HepG2 (cell line): ENCODE data around the gene ITIH3. TPM values are rescaled to one million over a fixed set of nuclear protein-coding genes. Genes with fewer than 3 reads are reported as not detected.

Experiments
- ARNTL ChIP-seq: sonication (generic); formaldehyde crosslinking; IDR thresholded peaks from 2 replicates; pipeline ENCODE4 v1.4.0; 2020; ENCODE audit warnings: mild to moderate bottlenecking, missing genetic modification reagents
- GLI4 ChIP-seq: sonication (generic); formaldehyde crosslinking; IDR thresholded peaks from 2 replicates; pipeline ENCODE4 v1.5.1; 2020; ENCODE audit warnings: missing genetic modification reagents, mild to moderate bottlenecking, moderate library complexity, borderline replicate concordance
- HDAC2 ChIP-seq: sonication (generic); formaldehyde crosslinking; IDR thresholded peaks from 2 replicates; pipeline ENCODE4 v1.4.0; 2020; ENCODE audit warnings: missing genetic modification reagents
- KDM4B ChIP-seq: sonication (generic); formaldehyde crosslinking; IDR thresholded peaks from 2 replicates; pipeline ENCODE4 v1.4.0; 2020; ENCODE audit warnings: missing genetic modification reagents
- MED13 ChIP-seq: sonication (generic); formaldehyde crosslinking; IDR thresholded peaks from 2 replicates; pipeline ENCODE4 v1.5.0; 2020; ENCODE audit warnings: missing genetic modification reagents
- MTA1 ChIP-seq: sonication (generic); formaldehyde crosslinking; IDR thresholded peaks from 2 replicates; pipeline ENCODE4 v1.4.0; 2020; ENCODE audit warnings: missing genetic modification reagents, mild to moderate bottlenecking, borderline replicate concordance
- MZF1 ChIP-seq: sonication (generic); formaldehyde crosslinking; IDR thresholded peaks from 2 replicates; pipeline ENCODE4 v1.8.1; 2023; ENCODE audit warnings: mild to moderate bottlenecking, missing genetic modification reagents, borderline replicate concordance
- SP5 ChIP-seq: IDR thresholded peaks from 2 replicates; pipeline ENCODE4 v1.6.1; 2016; ENCODE audit warnings: low read depth, borderline replicate concordance
- YEATS2 ChIP-seq: sonication (generic); formaldehyde crosslinking; IDR thresholded peaks from 2 replicates; pipeline ENCODE4 v1.4.0; 2020; ENCODE audit warnings: missing genetic modification reagents, borderline replicate concordance
- ZBTB38 ChIP-seq: sonication (generic); formaldehyde crosslinking; IDR thresholded peaks from 2 replicates; pipeline ENCODE4 v1.5.1; 2020; ENCODE audit warnings: mild to moderate bottlenecking, missing genetic modification reagents
- polyA plus RNA-seq, 8 experiments: library from polyadenylated mRNA; depleted of rRNA in 3 of 8; stranded (reverse) in 7 of 8; unstranded in 1 of 8; fragments of >200 nt; fragmentation: Illumina TruSeq in 4 of 8; extraction: Trizol in 4 of 8; gene quantifications; 2 replicates each; pipeline versions ENCODE4 v1.2.1 to v1.2.3, GENCODE V29; 2011 to 2016; ENCODE audit warnings: low read depth in 4 of 8, missing spikeins in 1 of 8, mixed read lengths in 1 of 8; ENCODE audit not compliant: insufficient read depth in 1 of 8
- total RNA-seq, 5 experiments: library from RNA; depleted of rRNA; stranded (reverse); fragments of >200 nt; fragmentation: Illumina TruSeq; extraction: Trizol; gene quantifications; 2 replicates each; pipeline ENCODE4 v1.2.3, GENCODE V29; 2016; ENCODE audit warnings: low read depth in 1 of 5
- TF ChIP-seq, protein P1 (sequence below): sonication (generic); formaldehyde crosslinking; IDR thresholded peaks from 2 replicates; pipeline ENCODE4 v1.5.1; 2020; ENCODE audit warnings: mild to moderate bottlenecking, missing genetic modification reagents, moderate library complexity
- TF ChIP-seq, protein P2 (sequence below): sonication (generic); formaldehyde crosslinking; conservative IDR thresholded peaks from 2 replicates; pipeline ENCODE4 v1.4.0; 2020; ENCODE audit warnings: missing genetic modification reagents
- TF ChIP-seq, protein P3 (sequence below): sonication (generic); formaldehyde crosslinking; IDR thresholded peaks from 2 replicates; pipeline ENCODE4 v1.4.0; 2020; ENCODE audit warnings: missing genetic modification reagents
- TF ChIP-seq, protein P4 (sequence below): sonication (generic); formaldehyde crosslinking; IDR thresholded peaks from 2 replicates; pipeline ENCODE4 v1.4.0; 2020; ENCODE audit warnings: missing genetic modification reagents, borderline replicate concordance

The ITIH3 gene
- total and polyA plus RNA-seq, 2 of the 13 experiments (the other 11 are each of a cell fraction or from before 2014, with no cell fraction given): 105 to 632 TPM

DNA sequence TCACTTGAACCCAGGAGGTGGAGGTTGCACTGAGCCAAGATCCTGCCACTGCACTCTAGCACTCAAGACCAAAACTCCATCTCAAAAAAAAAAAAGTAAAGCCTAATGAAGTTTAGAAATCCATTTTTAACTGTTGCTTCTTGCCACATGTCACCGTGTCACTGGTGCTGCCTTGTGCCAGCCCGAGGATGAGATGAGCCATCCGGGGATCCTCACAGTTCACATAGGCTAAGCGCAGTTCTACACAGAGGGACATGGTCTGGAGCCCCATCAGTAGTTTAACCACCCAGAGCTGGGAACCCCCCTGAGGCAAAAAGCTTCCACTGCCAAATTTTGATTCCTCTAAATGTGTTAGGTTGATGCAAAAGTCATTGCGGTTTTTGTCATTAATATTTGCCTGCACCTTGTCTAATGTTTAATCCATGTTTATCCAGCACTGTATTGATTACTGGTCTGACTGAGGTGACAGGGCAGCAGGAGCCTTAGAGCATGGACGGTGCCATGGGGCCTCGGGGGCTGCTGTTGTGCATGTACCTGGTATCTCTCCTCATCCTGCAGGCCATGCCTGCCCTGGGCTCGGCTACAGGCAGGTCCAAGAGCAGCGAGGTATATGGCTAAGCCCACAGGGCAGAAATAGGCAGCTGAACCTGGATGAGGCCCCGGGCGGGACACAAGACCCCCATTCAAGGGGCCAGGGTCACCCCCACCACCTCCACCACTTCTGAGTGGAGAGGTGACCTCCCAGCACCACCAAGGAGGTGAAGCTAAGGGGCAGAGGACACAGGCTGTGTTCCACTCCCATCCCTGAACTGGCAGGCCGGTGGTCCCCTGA is 17.3 kb upstream of the ITIH3 start, which contains the start of gene ITIH1 (continued):
- TF ChIP-seq, protein P1, sequence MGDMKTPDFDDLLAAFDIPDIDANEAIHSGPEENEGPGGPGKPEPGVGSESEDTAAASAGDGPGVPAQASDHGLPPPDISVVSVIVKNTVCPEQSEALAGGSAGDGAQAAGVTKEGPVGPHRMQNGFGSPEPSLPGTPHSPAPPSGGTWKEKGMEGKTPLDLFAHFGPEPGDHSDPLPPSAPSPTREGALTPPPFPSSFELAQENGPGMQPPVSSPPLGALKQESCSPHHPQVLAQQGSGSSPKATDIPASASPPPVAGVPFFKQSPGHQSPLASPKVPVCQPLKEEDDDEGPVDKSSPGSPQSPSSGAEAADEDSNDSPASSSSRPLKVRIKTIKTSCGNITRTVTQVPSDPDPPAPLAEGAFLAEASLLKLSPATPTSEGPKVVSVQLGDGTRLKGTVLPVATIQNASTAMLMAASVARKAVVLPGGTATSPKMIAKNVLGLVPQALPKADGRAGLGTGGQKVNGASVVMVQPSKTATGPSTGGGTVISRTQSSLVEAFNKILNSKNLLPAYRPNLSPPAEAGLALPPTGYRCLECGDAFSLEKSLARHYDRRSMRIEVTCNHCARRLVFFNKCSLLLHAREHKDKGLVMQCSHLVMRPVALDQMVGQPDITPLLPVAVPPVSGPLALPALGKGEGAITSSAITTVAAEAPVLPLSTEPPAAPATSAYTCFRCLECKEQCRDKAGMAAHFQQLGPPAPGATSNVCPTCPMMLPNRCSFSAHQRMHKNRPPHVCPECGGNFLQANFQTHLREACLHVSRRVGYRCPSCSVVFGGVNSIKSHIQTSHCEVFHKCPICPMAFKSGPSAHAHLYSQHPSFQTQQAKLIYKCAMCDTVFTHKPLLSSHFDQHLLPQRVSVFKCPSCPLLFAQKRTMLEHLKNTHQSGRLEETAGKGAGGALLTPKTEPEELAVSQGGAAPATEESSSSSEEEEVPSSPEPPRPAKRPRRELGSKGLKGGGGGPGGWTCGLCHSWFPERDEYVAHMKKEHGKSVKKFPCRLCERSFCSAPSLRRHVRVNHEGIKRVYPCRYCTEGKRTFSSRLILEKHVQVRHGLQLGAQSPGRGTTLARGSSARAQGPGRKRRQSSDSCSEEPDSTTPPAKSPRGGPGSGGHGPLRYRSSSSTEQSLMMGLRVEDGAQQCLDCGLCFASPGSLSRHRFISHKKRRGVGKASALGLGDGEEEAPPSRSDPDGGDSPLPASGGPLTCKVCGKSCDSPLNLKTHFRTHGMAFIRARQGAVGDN (CRISPR knock-in tag): peak; percentile 82
- TF ChIP-seq, protein P2, sequence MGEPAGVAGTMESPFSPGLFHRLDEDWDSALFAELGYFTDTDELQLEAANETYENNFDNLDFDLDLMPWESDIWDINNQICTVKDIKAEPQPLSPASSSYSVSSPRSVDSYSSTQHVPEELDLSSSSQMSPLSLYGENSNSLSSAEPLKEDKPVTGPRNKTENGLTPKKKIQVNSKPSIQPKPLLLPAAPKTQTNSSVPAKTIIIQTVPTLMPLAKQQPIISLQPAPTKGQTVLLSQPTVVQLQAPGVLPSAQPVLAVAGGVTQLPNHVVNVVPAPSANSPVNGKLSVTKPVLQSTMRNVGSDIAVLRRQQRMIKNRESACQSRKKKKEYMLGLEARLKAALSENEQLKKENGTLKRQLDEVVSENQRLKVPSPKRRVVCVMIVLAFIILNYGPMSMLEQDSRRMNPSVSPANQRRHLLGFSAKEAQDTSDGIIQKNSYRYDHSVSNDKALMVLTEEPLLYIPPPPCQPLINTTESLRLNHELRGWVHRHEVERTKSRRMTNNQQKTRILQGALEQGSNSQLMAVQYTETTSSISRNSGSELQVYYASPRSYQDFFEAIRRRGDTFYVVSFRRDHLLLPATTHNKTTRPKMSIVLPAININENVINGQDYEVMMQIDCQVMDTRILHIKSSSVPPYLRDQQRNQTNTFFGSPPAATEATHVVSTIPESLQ (CRISPR knock-in tag): no peak
- TF ChIP-seq HDAC2 (peak; percentile 15; the same call in 1 of the 2 replicates), MTA1 (CRISPR knock-in tag) (peak; percentile 37; the same call in 1 of the 2 replicates), MED13 (CRISPR knock-in tag) (no peak), MZF1 (CRISPR knock-in tag) (no peak), KDM4B (CRISPR knock-in tag) (no peak), ZBTB38 (CRISPR knock-in tag) (no peak), GLI4 (no peak), YEATS2 (CRISPR knock-in tag) (no peak), ARNTL (no peak), SP5 (CRISPR knock-in tag) (no peak)
- TF ChIP-seq, protein P3, sequence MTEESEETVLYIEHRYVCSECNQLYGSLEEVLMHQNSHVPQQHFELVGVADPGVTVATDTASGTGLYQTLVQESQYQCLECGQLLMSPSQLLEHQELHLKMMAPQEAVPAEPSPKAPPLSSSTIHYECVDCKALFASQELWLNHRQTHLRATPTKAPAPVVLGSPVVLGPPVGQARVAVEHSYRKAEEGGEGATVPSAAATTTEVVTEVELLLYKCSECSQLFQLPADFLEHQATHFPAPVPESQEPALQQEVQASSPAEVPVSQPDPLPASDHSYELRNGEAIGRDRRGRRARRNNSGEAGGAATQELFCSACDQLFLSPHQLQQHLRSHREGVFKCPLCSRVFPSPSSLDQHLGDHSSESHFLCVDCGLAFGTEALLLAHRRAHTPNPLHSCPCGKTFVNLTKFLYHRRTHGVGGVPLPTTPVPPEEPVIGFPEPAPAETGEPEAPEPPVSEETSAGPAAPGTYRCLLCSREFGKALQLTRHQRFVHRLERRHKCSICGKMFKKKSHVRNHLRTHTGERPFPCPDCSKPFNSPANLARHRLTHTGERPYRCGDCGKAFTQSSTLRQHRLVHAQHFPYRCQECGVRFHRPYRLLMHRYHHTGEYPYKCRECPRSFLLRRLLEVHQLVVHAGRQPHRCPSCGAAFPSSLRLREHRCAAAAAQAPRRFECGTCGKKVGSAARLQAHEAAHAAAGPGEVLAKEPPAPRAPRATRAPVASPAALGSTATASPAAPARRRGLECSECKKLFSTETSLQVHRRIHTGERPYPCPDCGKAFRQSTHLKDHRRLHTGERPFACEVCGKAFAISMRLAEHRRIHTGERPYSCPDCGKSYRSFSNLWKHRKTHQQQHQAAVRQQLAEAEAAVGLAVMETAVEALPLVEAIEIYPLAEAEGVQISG: peak; percentile 38; the same call in 1 of the 2 replicates
- TF ChIP-seq, protein P4, sequence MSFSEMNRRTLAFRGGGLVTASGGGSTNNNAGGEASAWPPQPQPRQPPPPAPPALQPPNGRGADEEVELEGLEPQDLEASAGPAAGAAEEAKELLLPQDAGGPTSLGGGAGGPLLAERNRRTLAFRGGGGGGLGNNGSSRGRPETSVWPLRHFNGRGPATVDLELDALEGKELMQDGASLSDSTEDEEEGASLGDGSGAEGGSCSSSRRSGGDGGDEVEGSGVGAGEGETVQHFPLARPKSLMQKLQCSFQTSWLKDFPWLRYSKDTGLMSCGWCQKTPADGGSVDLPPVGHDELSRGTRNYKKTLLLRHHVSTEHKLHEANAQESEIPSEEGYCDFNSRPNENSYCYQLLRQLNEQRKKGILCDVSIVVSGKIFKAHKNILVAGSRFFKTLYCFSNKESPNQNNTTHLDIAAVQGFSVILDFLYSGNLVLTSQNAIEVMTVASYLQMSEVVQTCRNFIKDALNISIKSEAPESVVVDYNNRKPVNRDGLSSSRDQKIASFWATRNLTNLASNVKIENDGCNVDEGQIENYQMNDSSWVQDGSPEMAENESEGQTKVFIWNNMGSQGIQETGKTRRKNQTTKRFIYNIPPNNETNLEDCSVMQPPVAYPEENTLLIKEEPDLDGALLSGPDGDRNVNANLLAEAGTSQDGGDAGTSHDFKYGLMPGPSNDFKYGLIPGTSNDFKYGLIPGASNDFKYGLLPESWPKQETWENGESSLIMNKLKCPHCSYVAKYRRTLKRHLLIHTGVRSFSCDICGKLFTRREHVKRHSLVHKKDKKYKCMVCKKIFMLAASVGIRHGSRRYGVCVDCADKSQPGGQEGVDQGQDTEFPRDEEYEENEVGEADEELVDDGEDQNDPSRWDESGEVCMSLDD (CRISPR knock-in tag): no peak
